ENCODE measurements around the gene FBXL17.
A peak's percentile ranks its signal among the peaks of the same experiment; 100 is the strongest.

The FBXL17 gene

GRCh38 chr5:108146222-108146621 is 235.7 kb downstream of the FBXL17 start:
- DNase-seq, result no peak

- peak; percentile 65 to 69 for DNase-seq
These were observed 236.5 kb downstream of the FBXL17 start for GRCh38 chr5:108145351-108145750.

GRCh38 chr5:108144332-108144731 is 237.6 kb downstream of the FBXL17 start:
- no peak for DNase-seq

GRCh38 chr5:108143581-108143980 is 238.3 kb downstream of the FBXL17 start:
- DNase-seq, result no peak

GRCh38 chr5:108141676-108142075 is 240.2 kb downstream of the FBXL17 start:
- no peak for DNase-seq

- DNase-seq, result no peak
These were observed 245.4 kb downstream of the FBXL17 start for GRCh38 chr5:108136493-108136892.

- no peak for DNase-seq
These were observed 252.8 kb downstream of the FBXL17 start for GRCh38 chr5:108129129-108129528.

- no peak for DNase-seq
These were observed 256.0 kb downstream of the FBXL17 start for GRCh38 chr5:108125771-108126511.

GRCh38 chr5:108124596-108124995 is 257.3 kb downstream of the FBXL17 start:
- no peak for DNase-seq

GRCh38 chr5:108122702-108123101 is 259.2 kb downstream of the FBXL17 start:
- DNase-seq, result no peak

- no peak for DNase-seq
These were observed 262.9 kb downstream of the FBXL17 start for GRCh38 chr5:108118813-108119514.

GRCh38 chr5:108115673-108116072 is 266.2 kb downstream of the FBXL17 start:
- DNase-seq, result no peak

GRCh38 chr5:108113950-108114349 is 267.9 kb downstream of the FBXL17 start:
- no peak for DNase-seq

- no peak for DNase-seq
These were observed 270.2 kb downstream of the FBXL17 start for GRCh38 chr5:108111736-108112135.

GRCh38 chr5:108109059-108109458 is 272.8 kb downstream of the FBXL17 start:
- no peak for DNase-seq

GRCh38 chr5:108104448-108104847 is 277.4 kb downstream of the FBXL17 start:
- DNase-seq, result no peak

GRCh38 chr5:108102463-108102862 is 279.4 kb downstream of the FBXL17 start:
- no peak for DNase-seq

GRCh38 chr5:108101821-108102220 is 280.1 kb downstream of the FBXL17 start:
- no peak for DNase-seq

GRCh38 chr5:108101130-108101529 is 280.8 kb downstream of the FBXL17 start:
- no peak for DNase-seq

- DNase-seq, result no peak
These were observed 287.1 kb downstream of the FBXL17 start for GRCh38 chr5:108094800-108095199.

- peak; percentile 18 to 33 for DNase-seq
These were observed 288.7 kb downstream of the FBXL17 start for GRCh38 chr5:108093186-108093585.

GRCh38 chr5:108090946-108091345 is 291.0 kb downstream of the FBXL17 start:
- DNase-seq, result no peak

- DNase-seq, result no peak
These were observed 297.8 kb downstream of the FBXL17 start for GRCh38 chr5:108084105-108084504.

- DNase-seq, result no peak
These were observed 298.7 kb downstream of the FBXL17 start for GRCh38 chr5:108083232-108083631.

GRCh38 chr5:108081707-108082106 is 300.2 kb downstream of the FBXL17 start:
- no peak for DNase-seq
